B cell (primary cell): Measurements from ENCODE around the gene PIGR.

Experiments used
- EZH2 ChIP-seq: IDR thresholded peaks from 2 replicates; pipeline ENCODE4 v1.6.1; 2012; ENCODE audit warnings: borderline replicate concordance, low read depth, mild to moderate bottlenecking, moderate library complexity, low read length; ENCODE audit not compliant: insufficient read depth, poor library complexity, severe bottlenecking
- TF ChIP-seq, protein P1 (sequence below): fragments of 200-600 bp; IDR thresholded peaks from one replicate; pipeline ENCODE4 v1.8.0; 2022; ENCODE audit warnings: antibody characterized with exemption, mild to moderate bottlenecking

DNA sequence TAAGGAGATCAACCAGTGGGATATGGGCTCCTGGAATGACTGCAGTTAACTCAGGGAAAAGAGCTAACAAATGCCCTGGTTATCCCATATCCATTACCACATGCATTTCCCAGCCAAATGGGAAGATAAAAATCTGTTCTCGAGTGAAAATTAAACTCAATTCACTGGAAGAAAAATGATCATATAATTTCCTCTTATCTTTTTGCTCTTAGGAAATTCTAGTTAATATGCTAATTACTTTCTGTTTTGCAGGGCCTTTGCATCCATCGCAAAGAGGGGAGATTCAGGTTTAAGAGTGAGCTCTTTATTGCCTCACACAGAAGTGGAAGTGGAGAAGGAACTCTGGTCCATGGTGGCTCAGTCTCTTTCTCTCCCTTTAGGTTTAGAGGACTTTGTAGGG lies 52.9 kb downstream of the PIGR start:
- TF ChIP-seq, protein P1, sequence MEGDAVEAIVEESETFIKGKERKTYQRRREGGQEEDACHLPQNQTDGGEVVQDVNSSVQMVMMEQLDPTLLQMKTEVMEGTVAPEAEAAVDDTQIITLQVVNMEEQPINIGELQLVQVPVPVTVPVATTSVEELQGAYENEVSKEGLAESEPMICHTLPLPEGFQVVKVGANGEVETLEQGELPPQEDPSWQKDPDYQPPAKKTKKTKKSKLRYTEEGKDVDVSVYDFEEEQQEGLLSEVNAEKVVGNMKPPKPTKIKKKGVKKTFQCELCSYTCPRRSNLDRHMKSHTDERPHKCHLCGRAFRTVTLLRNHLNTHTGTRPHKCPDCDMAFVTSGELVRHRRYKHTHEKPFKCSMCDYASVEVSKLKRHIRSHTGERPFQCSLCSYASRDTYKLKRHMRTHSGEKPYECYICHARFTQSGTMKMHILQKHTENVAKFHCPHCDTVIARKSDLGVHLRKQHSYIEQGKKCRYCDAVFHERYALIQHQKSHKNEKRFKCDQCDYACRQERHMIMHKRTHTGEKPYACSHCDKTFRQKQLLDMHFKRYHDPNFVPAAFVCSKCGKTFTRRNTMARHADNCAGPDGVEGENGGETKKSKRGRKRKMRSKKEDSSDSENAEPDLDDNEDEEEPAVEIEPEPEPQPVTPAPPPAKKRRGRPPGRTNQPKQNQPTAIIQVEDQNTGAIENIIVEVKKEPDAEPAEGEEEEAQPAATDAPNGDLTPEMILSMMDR: no peak
- TF ChIP-seq EZH2: no peak
